ENCODE data around the gene IGF1.

IGF1 gene

DNA sequence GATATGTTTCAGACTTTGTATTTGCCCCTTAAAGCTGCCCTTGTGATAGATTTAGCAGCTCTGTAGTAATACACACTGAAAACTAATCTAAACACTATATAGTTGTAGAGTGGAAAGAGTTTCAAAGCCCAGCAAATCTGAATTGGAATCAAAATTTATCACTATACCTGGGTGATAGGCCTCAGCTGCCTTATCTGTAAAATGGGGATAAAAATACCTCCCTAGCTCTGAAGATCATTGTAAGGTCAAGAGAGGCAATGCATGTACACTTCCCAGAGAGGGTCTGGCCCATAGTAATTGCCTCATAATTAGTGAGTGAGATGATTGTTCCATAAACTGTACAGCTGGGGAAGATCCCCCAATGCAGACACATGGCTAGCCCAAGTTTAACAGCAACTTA, 103.6 kb downstream of the IGF1 start:
- no peak for DNase-seq
- no peak overlapping the region for H3K9ac ChIP-seq (ENCODE audit: low read length)
- H3K27ac ChIP-seq (ENCODE audit: low read length) = no peak overlapping the region
- H3K27me3 ChIP-seq (replicated peaks; ENCODE audit: insufficient read depth, low read length) = no peaks in the 10 kb centered on the region
- TF ChIP-seq, protein P1, sequence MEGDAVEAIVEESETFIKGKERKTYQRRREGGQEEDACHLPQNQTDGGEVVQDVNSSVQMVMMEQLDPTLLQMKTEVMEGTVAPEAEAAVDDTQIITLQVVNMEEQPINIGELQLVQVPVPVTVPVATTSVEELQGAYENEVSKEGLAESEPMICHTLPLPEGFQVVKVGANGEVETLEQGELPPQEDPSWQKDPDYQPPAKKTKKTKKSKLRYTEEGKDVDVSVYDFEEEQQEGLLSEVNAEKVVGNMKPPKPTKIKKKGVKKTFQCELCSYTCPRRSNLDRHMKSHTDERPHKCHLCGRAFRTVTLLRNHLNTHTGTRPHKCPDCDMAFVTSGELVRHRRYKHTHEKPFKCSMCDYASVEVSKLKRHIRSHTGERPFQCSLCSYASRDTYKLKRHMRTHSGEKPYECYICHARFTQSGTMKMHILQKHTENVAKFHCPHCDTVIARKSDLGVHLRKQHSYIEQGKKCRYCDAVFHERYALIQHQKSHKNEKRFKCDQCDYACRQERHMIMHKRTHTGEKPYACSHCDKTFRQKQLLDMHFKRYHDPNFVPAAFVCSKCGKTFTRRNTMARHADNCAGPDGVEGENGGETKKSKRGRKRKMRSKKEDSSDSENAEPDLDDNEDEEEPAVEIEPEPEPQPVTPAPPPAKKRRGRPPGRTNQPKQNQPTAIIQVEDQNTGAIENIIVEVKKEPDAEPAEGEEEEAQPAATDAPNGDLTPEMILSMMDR (IDR thresholded peaks at IDR 0.05; ENCODE audit: low read length) = no peak
- TF ChIP-seq EZH2 (optimal IDR thresholded peaks at IDR 0.05; ENCODE audit: low read depth, low read length) (no peak), EZH2phosphoT487 (IDR thresholded peaks at IDR 0.05; ENCODE audit: low read length) (no peak)
- no peaks in the 10 kb centered on the region for H3F3A ChIP-seq (ENCODE audit: insufficient read depth, low read length)
- H3K9me2 ChIP-seq (replicated peaks; ENCODE audit: insufficient read depth, low read length) = no peaks in the 10 kb centered on the region
- no peak overlapping the region for H3K4me3 ChIP-seq (ENCODE audit: low read length)
- no peaks in the 10 kb centered on the region for H4K20me1 ChIP-seq (ENCODE audit: insufficient read depth, low read length)
- H3K36me3 ChIP-seq (replicated peaks; ENCODE audit: insufficient read depth, low read length) = no peaks in the 10 kb centered on the region
- no peak overlapping the region for H3K4me2 ChIP-seq (ENCODE audit: low read depth, low read length)
- no peaks in the 10 kb centered on the region for H3K9me3 ChIP-seq (replicated peaks; ENCODE audit: insufficient read depth, low read length)
- no peaks in the 10 kb centered on the region for H3K4me1 ChIP-seq (ENCODE audit: low read length)
- no peak overlapping the region for H2AFZ ChIP-seq (ENCODE audit: low read length)
- no peaks in the 10 kb centered on the region for H3K79me2 ChIP-seq (ENCODE audit: low read length)

DNA sequence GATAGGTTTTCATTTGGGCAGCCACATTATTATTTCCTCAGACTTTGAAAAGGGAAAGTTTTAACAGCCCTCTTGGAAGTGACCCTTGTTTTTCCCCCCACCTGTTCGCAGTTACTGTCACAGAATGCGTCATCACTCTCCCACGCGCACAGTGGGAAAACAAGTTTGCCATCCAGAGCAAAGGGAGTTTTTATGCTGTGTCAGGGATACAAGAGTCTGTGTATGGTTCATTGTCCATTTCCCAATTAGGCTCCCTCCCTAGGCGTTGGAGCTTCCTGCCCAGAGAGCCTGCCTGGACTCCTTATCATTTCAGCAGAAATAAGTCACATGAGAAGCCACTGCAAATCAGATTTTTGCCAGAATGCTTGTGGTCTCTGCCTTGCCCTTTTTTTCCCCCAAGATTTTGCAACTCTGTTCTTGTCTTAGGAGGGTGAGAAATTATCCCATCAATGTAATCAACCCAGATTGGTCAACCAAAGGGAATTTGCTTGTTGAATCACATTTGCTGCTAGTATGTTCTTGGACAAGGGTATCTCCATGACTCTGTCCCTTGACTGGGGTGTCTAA, 104.1 kb downstream of the IGF1 start:
- no peaks in the 10 kb centered on the region for H3F3A ChIP-seq (ENCODE audit: insufficient read depth, low read length)
- no peaks in the 10 kb centered on the region for H3K79me2 ChIP-seq (ENCODE audit: low read length)
- no peaks in the 10 kb centered on the region for H3K4me1 ChIP-seq (ENCODE audit: low read length)
- no peak overlapping the region for H2AFZ ChIP-seq (ENCODE audit: low read length)
- no peaks in the 10 kb centered on the region for H3K9me2 ChIP-seq (replicated peaks; ENCODE audit: insufficient read depth, low read length)
- no peak overlapping the region for H3K27ac ChIP-seq (ENCODE audit: low read length)
- no peak overlapping the region for H3K4me2 ChIP-seq (ENCODE audit: low read depth, low read length)
- no peaks in the 10 kb centered on the region for H3K36me3 ChIP-seq (replicated peaks; ENCODE audit: insufficient read depth, low read length)
- no peak for DNase-seq
- TF ChIP-seq, protein P1 (IDR thresholded peaks at IDR 0.05; ENCODE audit: low read length) = no peak
- no peaks in the 10 kb centered on the region for H3K27me3 ChIP-seq (replicated peaks; ENCODE audit: insufficient read depth, low read length)
- no peak overlapping the region for H3K4me3 ChIP-seq (ENCODE audit: low read length)
- no peak overlapping the region for H3K9ac ChIP-seq (ENCODE audit: low read length)
- no peaks in the 10 kb centered on the region for H4K20me1 ChIP-seq (ENCODE audit: insufficient read depth, low read length)
- H3K9me3 ChIP-seq (replicated peaks; ENCODE audit: insufficient read depth, low read length) = no peaks in the 10 kb centered on the region

DNA sequence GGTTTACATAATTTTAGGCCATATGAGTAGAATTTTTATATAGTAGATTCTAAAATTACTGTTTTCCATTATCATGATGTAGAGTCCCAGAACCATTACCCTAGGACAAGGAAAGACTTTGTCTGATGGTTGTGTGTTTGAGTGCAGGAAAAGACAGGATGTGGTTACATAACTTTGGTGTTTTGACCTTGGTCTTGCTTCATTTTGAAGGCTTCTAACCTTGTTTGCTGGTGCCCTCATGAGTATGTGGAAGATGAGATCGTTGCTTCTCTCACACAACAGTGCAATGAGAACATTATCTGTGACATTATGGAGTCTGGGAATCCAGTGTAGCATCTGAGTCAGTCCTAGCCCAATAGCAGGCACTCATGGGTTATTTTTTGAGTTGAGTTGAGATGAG, 106.2 kb downstream of the IGF1 start:
- Histone ChIP-seq H3K36me3 (replicated peaks; ENCODE audit: insufficient read depth, low read length) (no peaks in the 10 kb centered on the region), H2AFZ (ENCODE audit: low read length) (no peak overlapping the region), H3F3A (ENCODE audit: insufficient read depth, low read length) (no peaks in the 10 kb centered on the region), H3K4me2 (ENCODE audit: low read depth, low read length) (no peak overlapping the region), H3K9ac (ENCODE audit: low read length) (no peak overlapping the region), H3K9me2 (replicated peaks; ENCODE audit: insufficient read depth, low read length) (no peaks in the 10 kb centered on the region), H3K27me3 (replicated peaks; ENCODE audit: insufficient read depth, low read length) (no peaks in the 10 kb centered on the region), H3K9me3 (replicated peaks; ENCODE audit: insufficient read depth, low read length) (no peaks in the 10 kb centered on the region), H3K27ac (ENCODE audit: low read length) (no peak overlapping the region), H3K4me1 (ENCODE audit: low read length) (no peaks in the 10 kb centered on the region), H3K4me3 (ENCODE audit: low read length) (no peak overlapping the region), H3K79me2 (ENCODE audit: low read length) (no peaks in the 10 kb centered on the region), H4K20me1 (ENCODE audit: insufficient read depth, low read length) (no peaks in the 10 kb centered on the region)
- no peak for DNase-seq
- no peak for TF ChIP-seq EZH2phosphoT487 (IDR thresholded peaks at IDR 0.05; ENCODE audit: low read length)
- TF ChIP-seq EZH2 (optimal IDR thresholded peaks at IDR 0.05; ENCODE audit: low read depth, low read length) = no peak
- TF ChIP-seq, protein P1 (IDR thresholded peaks at IDR 0.05; ENCODE audit: low read length) = no peak

Measured in MM.1S (cell line).